Fibroblast of the aortic adventitia (primary cell): ENCODE measurements around the gene ERGIC1. TPM values are rescaled to one million over a fixed set of nuclear protein-coding genes. Genes with fewer than 3 reads are reported as not detected.

Experiments
- DNase-seq: peaks from one replicate; pipeline ENCODE4 v3.0.0-alpha.2; 2010; ENCODE audit warnings: low read depth
- H3K4me3 ChIP-seq: 2 replicates; pipeline ENCODE4 v1.5.1; 2011; ENCODE audit warnings: low read depth, mild to moderate bottlenecking, control low read depth, low read length, moderate library complexity
- CTCF ChIP-seq: IDR thresholded peaks from 2 replicates; pipeline ENCODE4 v1.5.1; 2011; ENCODE audit warnings: mild to moderate bottlenecking, low read length, control low read depth, inconsistent platforms; ENCODE audit not compliant: insufficient read depth
- total RNA-seq: library from RNA; depleted of rRNA; stranded (reverse); fragments of >200 nt; gene quantifications from 2 replicates; pipeline ENCODE4 v1.2.3, GENCODE V29; 2012; ENCODE audit warnings: low replicate concordance

ERGIC1 gene
- total RNA-seq, 1 donor: 193 TPM

GRCh38 chr5:172796306-172796705, 37.7 kb upstream of the ERGIC1 start:
- no peak for TF ChIP-seq CTCF
- no peak for DNase-seq
- no peak overlapping the region for H3K4me3 ChIP-seq

GRCh38 chr5:172797771-172798191, 36.3 kb upstream of the ERGIC1 start:
- H3K4me3 ChIP-seq: no peak overlapping the region
- no peak for TF ChIP-seq CTCF
- DNase-seq: no peak

GRCh38 chr5:172798422-172799215, 35.4 kb upstream of the ERGIC1 start:
- no peak overlapping the region for H3K4me3 ChIP-seq
- DNase-seq: peak; percentile 91
- no peak for TF ChIP-seq CTCF

GRCh38 chr5:172799416-172799815, 34.6 kb upstream of the ERGIC1 start:
- DNase-seq: no peak
- TF ChIP-seq CTCF: no peak
- no peak overlapping the region for H3K4me3 ChIP-seq

- DNase-seq: peak; percentile 90
- no peak for TF ChIP-seq CTCF
- H3K4me3 ChIP-seq: no peak overlapping the region
Measured at GRCh38 chr5:172800088-172800551, 33.9 kb upstream of the ERGIC1 start.

- DNase-seq: peak; percentile 96
- TF ChIP-seq CTCF: no peak
- no peak overlapping the region for H3K4me3 ChIP-seq
Measured at GRCh38 chr5:172801179-172801671, 32.8 kb upstream of the ERGIC1 start.
